PC-9 (cell line): ENCODE results near the gene GBGT1. TPM values are rescaled to one million over a fixed set of nuclear protein-coding genes. Genes with fewer than 3 reads are reported as not detected.
A peak's percentile ranks its signal among the peaks of the same experiment; 100 is the strongest.

Source experiments
- BruUV-seq: library from RNA; stranded (reverse); fragments of 400-500 nt; replicated peaks from 2 replicates; lab custom pipeline; 2021; lab: Mats Ljungman, UMichigan
- CTCF ChIA-PET: fragments of 300-600 bp; sonication (Branson Sonifier 250); formaldehyde crosslinking; loops from one replicate; lab custom pipeline; 2022; ENCODE audit warnings: antibody characterized with exemption; lab: Charles Lee
- POLR2A ChIA-PET: fragments of 300-600 bp; sonication (Branson Sonifier 250); formaldehyde crosslinking; loops from one replicate; lab custom pipeline; 2022; ENCODE audit warnings: antibody characterized with exemption; ENCODE audit not compliant: unreplicated experiment; lab: Charles Lee
- DNase-seq, 2 experiments: peaks; one replicate each; pipeline versions ENCODE4 v3.0.0 to v3.0.0-alpha.2; 2015 to 2022; ENCODE audit warnings: mixed read lengths in 1 of 2
- H2AFZ ChIP-seq: fragments of 200-600 bp; sonication (generic); 2 replicates; pipeline ENCODE4 v1.8.1; 2017; ENCODE audit warnings: antibody characterized with exemption
- H3F3A ChIP-seq: fragments of 200-600 bp; sonication (generic); 2 replicates; pipeline ENCODE4 v1.8.1; 2017; ENCODE audit warnings: antibody characterized with exemption, mild to moderate bottlenecking, low read depth; ENCODE audit not compliant: insufficient read depth
- H3K27ac ChIP-seq: fragments of 200-600 bp; sonication (generic); 2 replicates; pipeline ENCODE4 v1.6.1; 2016; ENCODE audit warnings: mixed run types
- H3K27me3 ChIP-seq: fragments of 200-600 bp; sonication (generic); 2 replicates; pipeline ENCODE4 v1.6.1; 2016; ENCODE audit warnings: low read depth, mixed run types; ENCODE audit not compliant: insufficient read depth
- H3K36me3 ChIP-seq: fragments of 200-600 bp; sonication (generic); 2 replicates; pipeline ENCODE4 v1.6.1; 2016; ENCODE audit warnings: low read depth, mixed run types
- H3K4me1 ChIP-seq: fragments of 200-600 bp; sonication (generic); replicated peaks from 2 replicates; pipeline ENCODE4 v1.6.1; 2016; ENCODE audit warnings: mixed run types; ENCODE audit not compliant: insufficient read depth
- H3K4me2 ChIP-seq: fragments of 200-600 bp; sonication (generic); 2 replicates; pipeline ENCODE4 v1.6.1; 2017; ENCODE audit warnings: mixed run types
- H3K4me3 ChIP-seq: fragments of 200-600 bp; sonication (generic); 2 replicates; pipeline ENCODE4 v1.6.1; 2016; ENCODE audit warnings: mixed run types
- H3K79me2 ChIP-seq: fragments of 200-600 bp; sonication (generic); 2 replicates; pipeline ENCODE4 v1.6.1; 2017; ENCODE audit warnings: low read depth, mixed run types
- H3K9me2 ChIP-seq: fragments of 200-600 bp; sonication (generic); 2 replicates; pipeline ENCODE4 v1.8.1; 2017; ENCODE audit warnings: mild to moderate bottlenecking; ENCODE audit not compliant: insufficient read depth
- H3K9me3 ChIP-seq: fragments of 200-600 bp; sonication (generic); 2 replicates; pipeline ENCODE4 v1.8.1; 2016; ENCODE audit warnings: low read depth; ENCODE audit not compliant: insufficient read depth
- H4K20me1 ChIP-seq: fragments of 200-600 bp; sonication (generic); 2 replicates; pipeline ENCODE4 v1.8.1; 2017; ENCODE audit not compliant: insufficient read depth
- EZH2 ChIP-seq: fragments of 200-600 bp; sonication (generic); IDR thresholded peaks from 2 replicates; pipeline ENCODE4 v1.8.0; 2017; ENCODE audit warnings: antibody characterized with exemption, low read depth
- intact Hi-C: fragments of 100-400 bp; cut with micrococcal nuclease; formaldehyde crosslinking; loops from one replicate; pipeline ENCODE4 v1.10.0; 2022; ENCODE audit not compliant: unreplicated experiment
- total RNA-seq: library from RNA; stranded (reverse); gene quantifications from 2 replicates; pipeline ENCODE4 v1.2.3, GENCODE V29; 2021
- TF ChIP-seq, protein P1 (sequence below): fragments of 200-600 bp; sonication (generic); conservative IDR thresholded peaks from 2 replicates; pipeline ENCODE4 v1.6.1; 2017; ENCODE audit warnings: mixed run types, antibody characterized with exemption, mild to moderate bottlenecking, moderate library complexity

GBGT1 gene
- total RNA-seq, 1 experiment from 2014 or later: 1.2 TPM

DNA sequence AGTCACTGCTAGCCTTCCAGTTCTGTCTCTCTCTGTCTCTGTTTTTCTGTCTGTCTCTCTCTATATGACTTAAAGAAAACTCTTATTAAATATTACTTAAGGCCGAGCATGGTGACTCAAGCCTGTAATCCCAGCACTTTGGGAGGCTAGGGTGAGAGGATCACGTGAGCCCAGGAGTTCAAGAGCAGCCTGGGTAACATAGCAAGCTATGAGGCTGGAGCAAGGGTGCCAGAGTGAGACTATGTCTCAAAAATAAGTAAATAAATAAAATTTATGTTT, 1.7 kb upstream of the GBGT1 start:
- peaks cover 4% of the 10 kb centered on the region; the same call in 1 of the 2 replicates for H3F3A ChIP-seq
- H4K20me1 ChIP-seq: no peaks in the 10 kb centered on the region
- no TSS peak for BruUV-seq
- no peak for DNase-seq
- POLR2A ChIA-PET: no interaction called here
- H3K4me2 ChIP-seq: no peak overlapping the region
- no peak overlapping the region for H2AFZ ChIP-seq
- intact Hi-C loops: no loop called here
- no peaks in the 10 kb centered on the region for H3K9me2 ChIP-seq
- no peaks in the 10 kb centered on the region for H3K79me2 ChIP-seq
- no peaks in the 10 kb centered on the region for H3K9me3 ChIP-seq
- no peak for TF ChIP-seq EZH2
- TF ChIP-seq, protein P1, sequence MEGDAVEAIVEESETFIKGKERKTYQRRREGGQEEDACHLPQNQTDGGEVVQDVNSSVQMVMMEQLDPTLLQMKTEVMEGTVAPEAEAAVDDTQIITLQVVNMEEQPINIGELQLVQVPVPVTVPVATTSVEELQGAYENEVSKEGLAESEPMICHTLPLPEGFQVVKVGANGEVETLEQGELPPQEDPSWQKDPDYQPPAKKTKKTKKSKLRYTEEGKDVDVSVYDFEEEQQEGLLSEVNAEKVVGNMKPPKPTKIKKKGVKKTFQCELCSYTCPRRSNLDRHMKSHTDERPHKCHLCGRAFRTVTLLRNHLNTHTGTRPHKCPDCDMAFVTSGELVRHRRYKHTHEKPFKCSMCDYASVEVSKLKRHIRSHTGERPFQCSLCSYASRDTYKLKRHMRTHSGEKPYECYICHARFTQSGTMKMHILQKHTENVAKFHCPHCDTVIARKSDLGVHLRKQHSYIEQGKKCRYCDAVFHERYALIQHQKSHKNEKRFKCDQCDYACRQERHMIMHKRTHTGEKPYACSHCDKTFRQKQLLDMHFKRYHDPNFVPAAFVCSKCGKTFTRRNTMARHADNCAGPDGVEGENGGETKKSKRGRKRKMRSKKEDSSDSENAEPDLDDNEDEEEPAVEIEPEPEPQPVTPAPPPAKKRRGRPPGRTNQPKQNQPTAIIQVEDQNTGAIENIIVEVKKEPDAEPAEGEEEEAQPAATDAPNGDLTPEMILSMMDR: no peak
- H3K27me3 ChIP-seq: peaks cover 6% of the 10 kb centered on the region; the same call in 1 of the 2 replicates
- CTCF ChIA-PET: no interaction called here
- H3K4me3 ChIP-seq: no peak overlapping the region
- H3K4me1 ChIP-seq: no peaks in the 10 kb centered on the region
- H3K36me3 ChIP-seq: no peaks in the 10 kb centered on the region
- no peak overlapping the region for H3K27ac ChIP-seq

DNA sequence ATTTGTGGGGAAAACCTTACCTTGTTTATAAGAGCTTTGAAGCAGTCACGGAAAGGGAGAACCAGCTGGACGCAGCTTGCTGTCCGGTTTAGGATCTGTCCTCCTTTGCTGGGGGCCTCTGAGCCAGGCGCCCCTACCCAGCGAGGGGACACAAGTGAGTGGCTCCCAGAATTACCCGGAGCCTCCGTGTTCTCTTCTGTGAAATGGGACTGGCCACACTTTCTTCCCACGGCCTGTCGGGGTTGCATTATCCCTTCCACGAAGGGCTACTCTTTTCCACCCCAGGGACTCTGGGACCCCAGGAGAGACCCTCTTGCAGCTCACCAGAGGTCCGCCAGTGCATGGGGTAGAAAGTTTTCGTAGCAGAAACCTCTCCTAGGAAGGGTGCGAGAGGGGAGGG, 477 bp upstream of the GBGT1 start:
- Histone ChIP-seq H3K79me2 (no peaks in the 10 kb centered on the region), H3K27ac (no peak overlapping the region), H3F3A (peaks cover 4% of the 10 kb centered on the region; the same call in 1 of the 2 replicates), H3K9me3 (no peaks in the 10 kb centered on the region), H3K4me2 (no peak overlapping the region), H3K4me3 (no peak overlapping the region), H3K36me3 (no peaks in the 10 kb centered on the region), H2AFZ (no peak overlapping the region), H3K4me1 (no peaks in the 10 kb centered on the region), H4K20me1 (no peaks in the 10 kb centered on the region), H3K27me3 (peaks cover 6% of the 10 kb centered on the region; the same call in 1 of the 2 replicates), H3K9me2 (no peaks in the 10 kb centered on the region)
- intact Hi-C loops: no loop called here
- no TSS peak for BruUV-seq
- POLR2A ChIA-PET: interaction anchor here (0.6 kb wide), 1 partner anchor 21 kb away, joined by 3 read pairs; no protein-coding TSS in a partner anchor
- CTCF ChIA-PET: no interaction called here
- no peak for TF ChIP-seq EZH2
- TF ChIP-seq, protein P1: no peak
- DNase-seq: peak in 1 of 2 experiments; percentile 32

DNA sequence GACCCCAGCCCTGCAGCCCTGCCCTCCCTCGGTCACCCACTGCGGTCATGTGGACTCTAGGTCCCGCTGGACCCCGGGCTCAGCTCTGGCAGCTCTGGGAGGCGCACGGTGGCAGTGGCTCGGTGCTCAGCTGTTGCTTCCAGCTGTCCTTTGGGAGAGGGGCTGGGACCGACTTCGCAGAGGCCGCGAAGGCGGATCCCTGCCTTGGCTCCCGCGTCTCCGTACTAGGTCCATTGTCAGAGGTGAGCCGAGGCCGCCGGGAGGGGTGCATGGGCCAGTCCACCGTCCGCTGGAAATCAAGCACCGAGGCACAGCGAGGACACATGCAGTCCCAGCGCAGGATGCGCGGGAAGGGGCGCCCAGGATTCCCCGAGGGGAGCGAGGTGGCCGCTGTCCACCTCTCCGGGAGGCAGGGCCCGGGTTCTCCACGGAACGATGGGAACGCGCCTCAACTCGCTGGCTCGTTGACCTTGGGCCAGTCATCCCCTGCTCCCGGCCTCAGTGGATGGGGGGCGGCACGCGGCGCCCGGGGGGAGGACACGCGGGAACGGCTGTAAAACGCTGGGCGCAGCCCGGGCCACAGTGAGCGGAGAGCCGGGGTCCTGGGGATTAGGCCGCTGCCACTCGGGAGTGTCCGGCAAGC, 732 bp downstream of the GBGT1 start:
- ChIA-PET CTCF (no interaction called here), POLR2A (no interaction called here)
- no peak overlapping the region for H3K4me2 ChIP-seq
- TF ChIP-seq, protein P1: no peak
- TF ChIP-seq EZH2: no peak
- H3F3A ChIP-seq: peaks cover 4% of the 10 kb centered on the region; the same call in 1 of the 2 replicates
- no peak for DNase-seq
- no peaks in the 10 kb centered on the region for H4K20me1 ChIP-seq
- no peaks in the 10 kb centered on the region for H3K79me2 ChIP-seq
- H3K27me3 ChIP-seq: peaks cover 17% of the 10 kb centered on the region
- no peaks in the 10 kb centered on the region for H3K4me1 ChIP-seq
- no peaks in the 10 kb centered on the region for H3K9me2 ChIP-seq
- no peak overlapping the region for H3K27ac ChIP-seq
- intact Hi-C loops: no loop called here
- H3K9me3 ChIP-seq: no peaks in the 10 kb centered on the region
- no peaks in the 10 kb centered on the region for H3K36me3 ChIP-seq
- BruUV-seq: no TSS peak
- H2AFZ ChIP-seq: no peak overlapping the region
- H3K4me3 ChIP-seq: no peak overlapping the region
